ENCODE results near the gene PARD6B. TPM values are rescaled to one million over a fixed set of nuclear protein-coding genes. Genes with fewer than 3 reads are reported as not detected.
"Not testable (repeated sequence)": the region's sequence is repeated elsewhere in the genome, so short reads cannot be mapped to it uniquely, and the experiment has no call there.

PARD6B gene
- total RNA-seq, 1 experiment from 2014 or later, result 6.2 TPM

- DNase-seq (ENCODE audit: low read depth), result no peak
Observed at GRCh38 chr20:50772420-50773185, 41.2 kb downstream of the PARD6B start.

DNA sequence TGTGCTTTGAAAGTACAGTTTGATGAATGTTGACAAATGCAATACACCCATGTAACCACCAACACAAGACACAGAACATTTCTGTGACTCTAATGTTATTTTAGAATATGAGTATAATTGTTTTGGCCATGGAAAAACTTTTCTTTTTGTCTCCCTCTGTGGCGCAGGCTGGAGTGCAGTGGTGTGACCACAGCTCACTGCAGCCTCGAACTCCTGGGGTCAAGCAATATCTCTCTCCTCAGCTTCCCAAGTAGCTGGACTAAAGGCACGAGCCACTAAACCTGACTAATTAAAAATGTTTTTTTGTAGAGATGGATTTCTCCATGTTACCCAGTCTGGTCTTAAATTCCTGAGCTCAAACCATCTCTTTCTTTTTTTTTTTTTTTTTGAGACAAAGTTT, 43.1 kb downstream of the PARD6B start:
- no peak for DNase-seq (ENCODE audit: low read depth)

DNA sequence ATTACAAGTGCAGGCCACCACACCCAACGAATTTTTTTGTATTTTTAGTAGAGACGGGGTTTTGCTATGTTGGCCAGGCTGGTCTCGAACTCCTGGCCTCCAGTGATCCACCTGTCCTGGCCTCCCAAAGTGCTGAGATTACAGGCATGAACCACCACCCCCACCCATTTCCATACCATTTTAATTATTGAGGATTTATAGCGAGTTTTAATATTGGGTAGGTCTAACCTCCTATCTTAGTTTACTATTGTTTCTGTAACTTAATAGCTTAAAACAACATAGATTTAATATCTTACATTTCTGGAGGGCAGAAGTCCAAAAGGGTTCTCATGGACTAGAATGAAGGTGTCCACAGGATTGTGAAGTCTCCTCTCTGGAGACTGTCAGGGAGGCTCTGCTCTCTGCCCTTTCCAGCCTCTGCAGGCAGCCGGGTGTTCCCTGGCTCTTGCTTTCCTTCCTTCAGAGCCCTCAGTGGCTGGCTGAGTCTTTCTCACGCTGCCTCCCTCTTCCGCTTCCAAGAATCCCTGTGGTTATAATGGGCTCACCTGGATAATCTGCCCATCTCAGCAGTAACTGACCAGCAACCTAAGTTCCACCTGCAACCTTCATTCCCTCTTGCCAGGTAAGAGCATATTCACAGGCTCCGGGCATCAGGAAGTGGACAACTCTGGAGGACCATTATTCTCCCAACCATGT, 44.9 kb downstream of the PARD6B start:
- DNase-seq (ENCODE audit: low read depth), result no peak

- no peak for DNase-seq (ENCODE audit: low read depth)
Observed at GRCh38 chr20:50777373-50777772, 46.0 kb downstream of the PARD6B start.

GRCh38 chr20:50778994-50779393, 47.6 kb downstream of the PARD6B start:
- not testable (repeated sequence) for DNase-seq (ENCODE audit: low read depth)

DNA sequence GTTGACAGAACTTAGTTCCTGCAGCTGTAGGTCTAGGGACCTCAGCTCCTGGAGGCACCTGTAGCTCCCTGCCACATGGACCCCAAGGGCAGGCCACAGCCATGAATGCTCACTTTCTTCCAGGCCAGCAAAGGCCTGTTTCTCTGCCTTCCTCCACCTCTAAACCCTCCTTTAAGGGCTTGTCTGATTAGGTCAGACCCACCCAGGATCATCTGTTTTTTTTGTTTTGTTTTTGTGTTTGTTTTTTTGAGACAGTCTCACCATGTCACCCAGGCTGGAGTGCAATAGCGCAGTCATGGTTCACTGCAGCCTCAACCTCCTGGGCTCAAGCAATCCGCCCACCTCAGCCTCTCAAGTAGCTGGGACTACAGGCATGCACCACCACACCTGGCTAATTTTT, 52.0 kb downstream of the PARD6B start:
- no peak for DNase-seq (ENCODE audit: low read depth)

GRCh38 chr20:50783903-50784302, 52.5 kb downstream of the PARD6B start:
- DNase-seq (ENCODE audit: low read depth), result no peak

DNA sequence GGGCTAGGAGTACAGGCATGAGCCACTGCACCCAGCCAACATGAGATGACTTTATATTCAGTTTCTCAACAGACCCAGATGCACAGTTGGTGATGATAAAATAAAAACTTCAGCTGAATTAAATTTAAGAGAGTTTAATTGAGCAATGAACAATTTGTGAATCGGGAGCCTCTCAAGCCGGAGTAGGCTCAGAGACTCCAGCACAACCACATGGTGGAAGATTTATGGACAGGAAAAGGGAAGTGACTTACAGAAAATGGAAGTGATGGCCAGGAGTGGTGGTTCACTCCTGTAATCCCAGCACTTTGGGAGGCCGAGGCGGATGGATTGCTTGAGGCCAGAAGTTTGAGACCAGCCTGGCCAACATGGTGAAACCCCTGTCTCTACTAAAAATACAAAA, 53.1 kb downstream of the PARD6B start:
- DNase-seq (ENCODE audit: low read depth), result no peak

DNA sequence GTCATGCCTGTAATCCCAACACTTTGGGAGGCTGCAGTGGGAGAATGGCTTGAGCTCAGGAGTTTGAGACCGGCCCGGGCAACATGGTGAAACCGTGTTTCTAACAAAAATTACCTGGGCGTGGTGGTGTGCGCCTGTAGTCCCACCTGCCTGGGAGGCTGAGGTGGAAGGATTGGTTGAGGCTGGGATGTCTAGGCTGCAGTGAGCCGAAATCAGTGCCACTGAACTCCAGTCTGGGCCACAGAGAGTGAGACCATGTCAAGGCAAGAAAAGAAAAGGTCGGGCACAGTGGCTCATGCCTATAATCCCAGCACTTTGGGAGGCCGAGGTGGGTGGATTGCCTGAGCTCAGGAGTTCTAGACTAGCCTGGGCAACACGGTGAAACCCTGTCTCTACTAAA, 55.3 kb downstream of the PARD6B start:
- DNase-seq (ENCODE audit: low read depth), result no peak

DNA sequence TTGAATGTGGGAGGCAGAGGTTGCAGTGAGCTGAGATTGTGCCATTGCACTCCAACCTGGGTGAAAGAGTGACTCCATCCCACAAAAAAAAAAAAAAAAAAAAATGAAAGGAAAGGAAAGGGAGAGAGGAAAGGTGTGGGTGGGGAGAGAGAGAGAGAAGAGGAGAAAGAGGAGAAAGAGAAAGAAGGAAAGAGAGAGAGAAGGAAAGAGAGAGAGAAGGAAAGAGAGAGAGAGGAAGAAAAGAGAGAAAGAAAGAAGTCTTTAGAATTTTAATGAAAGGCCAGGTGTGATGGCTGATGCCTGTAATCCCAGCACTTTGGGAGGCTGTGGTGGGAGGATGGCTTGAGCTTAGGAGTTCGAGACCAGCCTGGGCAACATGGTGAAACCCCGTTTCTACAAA, 55.8 kb downstream of the PARD6B start:
- DNase-seq (ENCODE audit: low read depth), result no peak

DNA sequence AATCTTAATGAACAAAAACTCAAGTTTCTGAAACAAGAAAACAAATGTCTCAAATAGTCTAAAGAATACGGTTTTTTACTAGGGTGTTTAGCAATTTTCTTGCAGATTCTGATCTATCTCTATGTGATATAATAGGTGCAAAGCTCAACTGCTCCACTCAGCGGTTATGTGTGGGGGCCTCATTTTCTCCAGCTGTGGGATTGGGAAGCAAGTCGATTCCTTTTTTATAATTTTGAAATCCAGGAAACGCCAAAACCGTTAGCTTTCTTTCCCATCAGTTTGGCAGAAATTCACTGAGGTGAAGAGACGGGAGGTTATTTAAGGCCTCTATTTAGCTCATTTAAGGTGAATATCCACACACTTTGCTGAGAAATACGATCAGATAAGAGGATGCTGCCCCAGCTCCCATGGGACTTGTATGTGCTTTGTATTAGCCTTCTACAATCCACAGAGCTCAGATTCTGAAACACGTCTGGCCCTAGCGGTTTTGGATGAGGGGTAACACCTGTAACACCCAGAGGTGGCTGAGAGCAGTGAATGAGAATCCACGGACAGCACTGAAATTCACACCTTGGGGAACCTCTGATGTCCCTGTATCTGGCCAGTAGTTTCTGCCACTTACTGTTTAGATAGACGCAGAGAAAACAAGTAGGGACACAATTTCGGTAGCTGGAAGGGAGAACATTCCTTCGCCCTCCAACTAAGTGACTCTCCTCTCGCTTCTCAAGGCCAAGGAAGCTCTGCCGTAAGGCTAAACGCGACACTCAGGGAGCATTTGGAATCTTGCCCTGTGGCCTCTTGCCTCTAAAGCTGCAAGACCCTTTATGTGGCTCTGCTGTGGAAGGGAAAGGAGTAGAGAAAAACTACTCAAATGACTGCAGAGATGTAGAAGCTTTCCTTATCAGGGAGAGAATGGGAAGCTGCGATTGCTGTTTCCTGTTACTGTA, 56.9 kb downstream of the PARD6B start:
- peak; percentile 81 for DNase-seq (ENCODE audit: low read depth)

- DNase-seq (ENCODE audit: low read depth), result no peak
Observed at GRCh38 chr20:50789968-50790650, 58.7 kb downstream of the PARD6B start.

DNA sequence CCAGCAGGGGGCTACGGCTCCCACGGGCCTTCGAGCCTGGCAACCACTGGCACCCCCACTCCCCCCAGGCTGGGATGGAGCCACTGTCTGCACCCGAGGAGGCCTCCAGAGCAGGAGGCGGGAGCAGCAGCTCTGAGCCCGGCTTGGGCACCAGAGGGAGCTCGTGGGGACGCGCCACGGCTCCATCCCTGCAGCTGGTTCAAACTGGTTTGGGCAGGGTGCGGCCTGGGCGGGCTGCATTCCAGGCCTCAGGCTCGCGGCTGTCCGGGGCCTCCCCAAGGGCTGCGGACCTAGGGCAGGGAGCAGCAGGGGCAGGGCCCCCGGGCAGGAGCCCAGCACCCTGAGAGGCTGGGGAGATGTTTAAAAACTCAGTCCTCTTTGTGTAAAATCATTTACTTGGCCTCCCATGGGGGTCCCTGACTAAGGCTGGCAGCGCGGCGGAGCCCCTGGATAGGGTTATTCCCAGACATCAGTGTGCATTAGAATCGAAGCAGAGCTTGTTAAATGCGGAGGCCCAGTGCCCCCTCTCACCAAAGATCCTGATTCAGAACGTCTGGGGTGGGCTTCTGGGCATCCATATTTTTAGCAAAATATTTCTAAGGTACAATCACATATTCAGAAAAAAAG, 59.4 kb downstream of the PARD6B start:
- peak; percentile 93 for DNase-seq (ENCODE audit: low read depth)

DNA sequence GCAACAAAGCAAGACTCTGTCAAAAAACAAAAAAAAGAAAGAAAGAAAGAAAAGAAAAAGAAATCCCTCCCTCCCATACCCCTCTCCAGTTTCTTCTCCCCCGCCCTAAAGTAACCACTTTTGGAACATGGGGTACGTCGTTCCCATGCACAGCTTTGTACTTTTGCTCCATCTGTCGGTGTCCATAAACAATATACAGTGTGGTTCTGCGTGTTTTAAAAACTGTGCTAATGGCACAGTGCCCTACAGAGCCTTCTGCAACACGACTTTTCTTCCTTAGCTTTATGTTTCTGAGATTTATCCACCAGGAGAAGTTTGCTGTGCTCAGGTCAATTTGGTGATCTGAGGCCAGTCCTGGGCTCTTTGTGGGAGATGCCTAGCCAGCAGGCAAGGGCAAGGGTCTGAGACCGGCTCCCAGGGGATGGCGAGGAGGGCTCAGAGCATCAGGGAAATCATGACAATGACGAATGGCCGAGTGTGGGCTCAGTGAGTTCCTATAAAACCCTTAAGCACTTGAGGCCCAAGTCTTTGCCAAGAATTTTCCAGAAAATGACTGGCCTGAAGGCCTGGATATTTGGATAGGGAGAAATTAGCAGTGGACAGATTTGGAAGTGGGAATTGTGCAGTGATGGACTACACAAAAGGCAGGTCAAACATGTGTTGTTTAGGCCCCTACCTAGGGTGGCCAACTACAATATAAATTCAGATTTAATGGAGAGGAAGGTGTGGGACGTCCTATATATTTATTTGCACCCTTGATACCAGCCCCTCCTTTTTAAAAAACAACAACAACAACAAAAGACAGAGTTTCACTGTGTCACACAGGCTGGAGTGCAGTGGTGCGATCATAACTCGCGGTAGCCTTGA, 61.6 kb downstream of the PARD6B start:
- no peak for DNase-seq (ENCODE audit: low read depth)

DNA sequence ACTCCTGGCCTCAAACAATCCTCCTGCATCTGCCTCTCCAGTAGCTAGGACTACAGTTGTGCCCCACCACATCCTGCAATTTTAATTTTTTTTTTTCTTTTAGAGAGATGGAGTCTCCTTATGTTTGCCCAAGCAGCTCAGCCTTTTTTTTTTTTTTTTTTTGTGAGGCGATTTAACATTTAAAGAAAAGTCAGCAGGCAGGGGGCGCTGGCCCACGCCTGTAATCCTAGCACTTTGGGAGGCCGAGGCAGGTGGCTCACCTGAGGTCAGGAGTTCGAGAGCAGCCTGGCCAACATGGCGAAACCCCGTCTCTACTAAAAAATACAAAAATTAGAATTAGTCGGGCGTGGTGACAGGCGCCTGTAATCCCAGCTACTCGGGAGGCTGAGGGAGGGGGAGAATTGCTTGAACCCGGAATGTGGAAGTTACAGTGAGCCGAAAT, 62.2 kb downstream of the PARD6B start:
- peak; percentile 30 for DNase-seq (ENCODE audit: low read depth)

DNA sequence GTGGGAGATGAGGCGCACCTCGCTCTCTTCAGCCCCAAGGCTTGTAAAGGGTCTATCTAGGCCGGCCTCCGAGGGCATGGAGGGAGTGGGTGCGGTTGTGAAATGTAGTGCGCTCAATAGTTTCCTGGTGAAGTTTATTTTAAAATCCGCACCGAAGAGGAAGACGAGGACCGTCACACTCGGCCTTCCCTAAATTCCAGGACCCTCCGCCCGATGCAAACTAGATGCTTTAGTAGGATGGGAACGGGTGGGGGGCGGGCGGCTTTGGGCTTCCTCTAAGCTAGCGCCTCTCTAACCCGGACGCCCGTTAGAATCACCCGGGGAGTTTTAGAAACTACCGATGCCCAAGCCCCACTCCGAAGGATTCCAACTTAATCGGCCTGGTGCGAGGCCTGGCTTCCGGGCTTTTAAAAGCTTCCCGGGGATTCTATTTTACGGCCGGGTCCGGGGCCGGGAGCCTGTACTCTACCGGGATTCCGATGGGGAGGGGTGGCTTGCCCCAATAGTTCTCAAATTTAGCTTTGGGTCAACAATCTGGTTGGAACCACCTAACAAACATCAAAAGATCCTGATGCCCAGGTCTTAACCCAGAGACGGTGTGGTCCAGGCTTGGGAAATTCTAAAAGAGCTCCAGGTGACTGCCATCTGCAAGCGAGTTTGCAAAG, 62.9 kb downstream of the PARD6B start:
- no peak for DNase-seq (ENCODE audit: low read depth)

GRCh38 chr20:50794846-50795634, 63.7 kb downstream of the PARD6B start, which contains the start of gene BCAS4:
BCAS4 (plus strand) TSS chr20:50795061; CDS start chr20:50795084, 23 bp downstream.
- DNase-seq (ENCODE audit: low read depth), result peak; percentile 79

GRCh38 chr20:50797142-50797541, 65.8 kb downstream of the PARD6B start:
- no peak for DNase-seq (ENCODE audit: low read depth)

- no peak for DNase-seq (ENCODE audit: low read depth)
Observed at GRCh38 chr20:50798650-50799049, 67.3 kb downstream of the PARD6B start.

Measured in RPMI7951 (cell line).